SK-N-SH treated with all-trans-retinoic acid at 6 μM for 48 hours (cell line): ENCODE results near the gene RELL1.

Experiments
- ATAC-seq: fragments of 200-7000 bp; cut with Tn5 transposase; 3 replicates; pipeline ENCODE4 v1.9.1; 2020; ENCODE audit warnings: mild to moderate bottlenecking, moderate library complexity
- ARNTL ChIP-seq: fragments of 450-650 bp; formaldehyde crosslinking; IDR thresholded peaks from 2 replicates; pipeline ENCODE4 v1.5.0; 2020; ENCODE audit warnings: low read depth, mild to moderate bottlenecking, moderate library complexity, borderline replicate concordance
- BACH2 ChIP-seq: fragments of 250-450 bp; sonication (Bioruptor Pico); IDR thresholded peaks from 2 replicates; pipeline ENCODE4 v1.9.0; 2021; ENCODE audit warnings: mild to moderate bottlenecking, borderline replicate concordance
- CSDC2 ChIP-seq: fragments of 250-450 bp; sonication (Bioruptor Pico); IDR thresholded peaks from 2 replicates; pipeline ENCODE4 v1.5.0; 2020; ENCODE audit warnings: mild to moderate bottlenecking, moderate library complexity
- ESRRG ChIP-seq: fragments of 250-450 bp; sonication (Bioruptor Pico); IDR thresholded peaks from 2 replicates; pipeline ENCODE4 v1.6.1; 2021; ENCODE audit warnings: mild to moderate bottlenecking
- GLIS3 ChIP-seq: fragments of 250-450 bp; sonication (Bioruptor Pico); IDR thresholded peaks from 2 replicates; pipeline ENCODE4 v1.5.0; 2020; ENCODE audit warnings: mild to moderate bottlenecking, moderate library complexity
- ISL1 ChIP-seq: fragments of 250-450 bp; sonication (Bioruptor Pico); IDR thresholded peaks from 2 replicates; pipeline ENCODE4 v2.1.2; 2022; ENCODE audit warnings: mild to moderate bottlenecking, moderate library complexity
- OSR1 ChIP-seq: fragments of 250-450 bp; sonication (Bioruptor Pico); IDR thresholded peaks from 2 replicates; pipeline ENCODE4 v1.8.0; 2022; ENCODE audit warnings: moderate library complexity, mild to moderate bottlenecking, inconsistent platforms
- RARB ChIP-seq: fragments of 250-450 bp; sonication (Bioruptor Pico); IDR thresholded peaks from 2 replicates; pipeline ENCODE4 v1.8.0; 2021; ENCODE audit warnings: mild to moderate bottlenecking, moderate library complexity
- SNAI2 ChIP-seq: fragments of 250-450 bp; sonication (Bioruptor Pico); IDR thresholded peaks from 2 replicates; pipeline ENCODE4 v1.5.0; 2020; ENCODE audit warnings: mild to moderate bottlenecking, moderate library complexity
- TOX ChIP-seq: fragments of 250-450 bp; sonication (Bioruptor Pico); IDR thresholded peaks from 2 replicates; pipeline ENCODE4 v1.8.0; 2021; ENCODE audit warnings: mild to moderate bottlenecking, moderate library complexity, borderline replicate concordance
- ZC3H10 ChIP-seq: fragments of 250-450 bp; sonication (Bioruptor Pico); IDR thresholded peaks from 2 replicates; pipeline ENCODE4 v1.5.1; 2021; ENCODE audit warnings: mild to moderate bottlenecking, moderate library complexity
- ZFP3 ChIP-seq: fragments of 250-450 bp; sonication (Bioruptor Pico); IDR thresholded peaks from 2 replicates; pipeline ENCODE4 v1.5.0; 2020; ENCODE audit warnings: mild to moderate bottlenecking, moderate library complexity
- ZFP30 ChIP-seq: fragments of 450-650 bp; formaldehyde crosslinking; IDR thresholded peaks from 2 replicates; pipeline ENCODE4 v1.5.0; 2022; ENCODE audit warnings: mild to moderate bottlenecking, moderate library complexity
- ZNF565 ChIP-seq: fragments of 450-650 bp; formaldehyde crosslinking; conservative IDR thresholded peaks from 2 replicates; pipeline ENCODE4 v1.5.0; 2020; ENCODE audit warnings: low read depth, mild to moderate bottlenecking, moderate library complexity
- ZNF8 ChIP-seq: fragments of 450-650 bp; formaldehyde crosslinking; IDR thresholded peaks from 2 replicates; pipeline ENCODE4 v1.5.0; 2020; ENCODE audit warnings: mild to moderate bottlenecking, moderate library complexity
- TF ChIP-seq, protein P1 (sequence below): fragments of 250-450 bp; sonication (Bioruptor Pico); IDR thresholded peaks from 2 replicates; pipeline ENCODE4 v1.8.0; 2021; ENCODE audit warnings: low read depth, mild to moderate bottlenecking, moderate library complexity, borderline replicate concordance
- TF ChIP-seq, protein P2 (sequence below): fragments of 250-450 bp; sonication (Bioruptor Pico); IDR thresholded peaks from 2 replicates; pipeline ENCODE4 v1.8.0; 2020; ENCODE audit warnings: mild to moderate bottlenecking, moderate library complexity, borderline replicate concordance
- TF ChIP-seq, protein P3 (sequence below): fragments of 250-450 bp; sonication (Bioruptor Pico); IDR thresholded peaks from 2 replicates; pipeline ENCODE4 v1.5.1; 2021; ENCODE audit warnings: mild to moderate bottlenecking, moderate library complexity
- TF ChIP-seq, protein P4 (sequence below): fragments of 250-450 bp; sonication (Bioruptor Pico); IDR thresholded peaks from 2 replicates; pipeline ENCODE4 v1.5.0; 2020; ENCODE audit warnings: mild to moderate bottlenecking, moderate library complexity
- TF ChIP-seq, protein P5 (sequence below): fragments of 250-450 bp; sonication (Bioruptor Pico); IDR thresholded peaks from 2 replicates; pipeline ENCODE4 v1.5.1; 2020; ENCODE audit warnings: low read depth, mild to moderate bottlenecking, moderate library complexity

RELL1 gene

DNA sequence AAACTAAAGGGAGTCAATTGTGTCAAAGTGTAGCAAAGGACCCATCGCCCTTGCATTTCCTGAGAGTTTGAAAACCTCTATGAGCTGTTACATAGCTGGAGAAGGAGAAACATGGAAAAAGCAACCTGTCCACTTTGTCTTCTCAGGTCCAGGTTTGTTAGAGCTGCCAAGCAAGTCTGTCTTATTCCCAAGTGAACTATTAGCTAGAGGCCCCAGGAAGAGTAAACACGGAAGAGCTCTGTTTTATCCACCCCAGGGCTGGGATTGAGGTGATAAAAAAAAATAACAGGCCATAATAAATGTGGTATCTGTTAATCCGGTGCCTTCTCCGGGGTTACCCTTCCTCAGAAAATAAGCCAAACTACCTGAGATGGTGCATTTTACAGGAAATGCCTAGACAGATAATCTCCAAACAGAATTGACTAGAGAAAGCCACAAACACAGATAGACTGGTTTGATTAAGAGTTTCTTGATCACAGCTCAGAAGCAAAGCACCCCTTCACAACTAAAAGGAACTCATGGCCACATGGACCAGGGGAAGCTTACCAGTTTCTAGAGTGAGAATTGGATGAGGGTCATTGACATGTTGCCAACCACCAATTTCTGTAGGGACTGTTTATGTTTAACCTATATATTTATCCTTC, 35.9 kb upstream of the RELL1 start:
- no peak for ATAC-seq

DNA sequence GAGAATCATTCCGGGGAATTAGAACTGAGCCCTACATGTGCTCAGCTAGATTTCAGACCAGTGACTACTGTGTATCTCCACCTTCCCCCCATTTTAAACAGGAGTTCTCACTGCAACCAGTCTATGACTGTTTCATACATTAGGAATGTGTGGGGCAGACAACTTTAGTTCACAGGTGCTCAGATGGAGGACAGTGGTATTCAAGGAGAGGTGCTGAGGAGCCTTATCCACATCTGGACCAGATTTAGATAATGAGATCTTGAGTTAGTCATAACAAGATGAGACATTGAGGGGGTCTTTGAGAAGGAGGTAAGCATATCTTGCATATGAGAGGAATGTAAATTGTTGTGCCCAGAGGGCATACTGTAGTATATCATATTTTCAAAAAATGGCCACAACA, 32.8 kb upstream of the RELL1 start:
- no peak for TF ChIP-seq ARNTL (CRISPR knock-in tag)
- TF ChIP-seq SNAI2 (CRISPR knock-in tag): no peak
- no peak for TF ChIP-seq CSDC2
- no peak for ATAC-seq

More for the DNA sequence above, 35.9 kb upstream of the RELL1 start:
- TF ChIP-seq ISL1 (CRISPR knock-in tag) (no peak), TOX (no peak), ZFP30 (no peak), ZNF8 (CRISPR knock-in tag) (no peak), GLIS3 (CRISPR knock-in tag) (no peak), BACH2 (no peak), ZFP3 (no peak), ZNF565 (CRISPR knock-in tag) (no peak), RARB (CRISPR knock-in tag) (no peak)
- TF ChIP-seq, protein P1, sequence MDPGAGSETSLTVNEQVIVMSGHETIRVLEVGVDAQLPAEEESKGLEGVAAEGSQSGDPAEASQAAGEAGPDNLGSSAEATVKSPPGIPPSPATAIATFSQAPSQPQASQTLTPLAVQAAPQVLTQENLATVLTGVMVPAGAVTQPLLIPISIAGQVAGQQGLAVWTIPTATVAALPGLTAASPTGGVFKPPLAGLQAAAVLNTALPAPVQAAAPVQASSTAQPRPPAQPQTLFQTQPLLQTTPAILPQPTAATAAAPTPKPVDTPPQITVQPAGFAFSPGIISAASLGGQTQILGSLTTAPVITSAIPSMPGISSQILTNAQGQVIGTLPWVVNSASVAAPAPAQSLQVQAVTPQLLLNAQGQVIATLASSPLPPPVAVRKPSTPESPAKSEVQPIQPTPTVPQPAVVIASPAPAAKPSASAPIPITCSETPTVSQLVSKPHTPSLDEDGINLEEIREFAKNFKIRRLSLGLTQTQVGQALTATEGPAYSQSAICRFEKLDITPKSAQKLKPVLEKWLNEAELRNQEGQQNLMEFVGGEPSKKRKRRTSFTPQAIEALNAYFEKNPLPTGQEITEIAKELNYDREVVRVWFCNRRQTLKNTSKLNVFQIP (CRISPR knock-in tag): no peak
- TF ChIP-seq, protein P2, sequence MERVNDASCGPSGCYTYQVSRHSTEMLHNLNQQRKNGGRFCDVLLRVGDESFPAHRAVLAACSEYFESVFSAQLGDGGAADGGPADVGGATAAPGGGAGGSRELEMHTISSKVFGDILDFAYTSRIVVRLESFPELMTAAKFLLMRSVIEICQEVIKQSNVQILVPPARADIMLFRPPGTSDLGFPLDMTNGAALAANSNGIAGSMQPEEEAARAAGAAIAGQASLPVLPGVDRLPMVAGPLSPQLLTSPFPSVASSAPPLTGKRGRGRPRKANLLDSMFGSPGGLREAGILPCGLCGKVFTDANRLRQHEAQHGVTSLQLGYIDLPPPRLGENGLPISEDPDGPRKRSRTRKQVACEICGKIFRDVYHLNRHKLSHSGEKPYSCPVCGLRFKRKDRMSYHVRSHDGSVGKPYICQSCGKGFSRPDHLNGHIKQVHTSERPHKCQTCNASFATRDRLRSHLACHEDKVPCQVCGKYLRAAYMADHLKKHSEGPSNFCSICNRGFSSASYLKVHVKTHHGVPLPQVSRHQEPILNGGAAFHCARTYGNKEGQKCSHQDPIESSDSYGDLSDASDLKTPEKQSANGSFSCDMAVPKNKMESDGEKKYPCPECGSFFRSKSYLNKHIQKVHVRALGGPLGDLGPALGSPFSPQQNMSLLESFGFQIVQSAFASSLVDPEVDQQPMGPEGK (CRISPR knock-in tag): no peak
- TF ChIP-seq, protein P3, sequence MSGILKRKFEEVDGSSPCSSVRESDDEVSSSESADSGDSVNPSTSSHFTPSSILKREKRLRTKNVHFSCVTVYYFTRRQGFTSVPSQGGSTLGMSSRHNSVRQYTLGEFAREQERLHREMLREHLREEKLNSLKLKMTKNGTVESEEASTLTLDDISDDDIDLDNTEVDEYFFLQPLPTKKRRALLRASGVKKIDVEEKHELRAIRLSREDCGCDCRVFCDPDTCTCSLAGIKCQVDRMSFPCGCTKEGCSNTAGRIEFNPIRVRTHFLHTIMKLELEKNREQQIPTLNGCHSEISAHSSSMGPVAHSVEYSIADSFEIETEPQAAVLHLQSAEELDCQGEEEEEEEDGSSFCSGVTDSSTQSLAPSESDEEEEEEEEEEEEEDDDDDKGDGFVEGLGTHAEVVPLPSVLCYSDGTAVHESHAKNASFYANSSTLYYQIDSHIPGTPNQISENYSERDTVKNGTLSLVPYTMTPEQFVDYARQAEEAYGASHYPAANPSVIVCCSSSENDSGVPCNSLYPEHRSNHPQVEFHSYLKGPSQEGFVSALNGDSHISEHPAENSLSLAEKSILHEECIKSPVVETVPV (CRISPR knock-in tag): no peak

DNA sequence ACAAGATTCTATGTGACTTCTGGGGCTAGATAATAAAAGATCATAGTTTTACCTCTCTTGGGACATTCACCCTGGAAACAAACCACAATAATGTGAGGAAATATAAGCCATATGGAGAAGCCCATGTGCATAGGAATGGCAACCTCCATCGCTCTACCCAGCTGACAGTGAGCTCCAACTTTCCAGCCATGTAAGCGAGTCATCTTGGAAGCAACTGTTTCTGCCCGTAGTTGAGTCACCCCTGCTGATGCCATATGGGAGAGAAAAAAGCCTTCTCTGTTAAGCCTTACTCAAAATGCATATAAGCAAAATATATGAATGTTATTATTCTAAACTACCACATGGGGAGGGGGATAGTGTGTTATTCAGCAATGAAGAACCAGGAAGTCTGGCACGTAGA, 31.4 kb upstream of the RELL1 start:
- TF ChIP-seq OSR1 (CRISPR knock-in tag): no peak
- TF ChIP-seq ESRRG (CRISPR knock-in tag): no peak
- no peak for TF ChIP-seq ZNF8 (CRISPR knock-in tag)
- no peak for TF ChIP-seq ZFP30
- TF ChIP-seq, protein P4, sequence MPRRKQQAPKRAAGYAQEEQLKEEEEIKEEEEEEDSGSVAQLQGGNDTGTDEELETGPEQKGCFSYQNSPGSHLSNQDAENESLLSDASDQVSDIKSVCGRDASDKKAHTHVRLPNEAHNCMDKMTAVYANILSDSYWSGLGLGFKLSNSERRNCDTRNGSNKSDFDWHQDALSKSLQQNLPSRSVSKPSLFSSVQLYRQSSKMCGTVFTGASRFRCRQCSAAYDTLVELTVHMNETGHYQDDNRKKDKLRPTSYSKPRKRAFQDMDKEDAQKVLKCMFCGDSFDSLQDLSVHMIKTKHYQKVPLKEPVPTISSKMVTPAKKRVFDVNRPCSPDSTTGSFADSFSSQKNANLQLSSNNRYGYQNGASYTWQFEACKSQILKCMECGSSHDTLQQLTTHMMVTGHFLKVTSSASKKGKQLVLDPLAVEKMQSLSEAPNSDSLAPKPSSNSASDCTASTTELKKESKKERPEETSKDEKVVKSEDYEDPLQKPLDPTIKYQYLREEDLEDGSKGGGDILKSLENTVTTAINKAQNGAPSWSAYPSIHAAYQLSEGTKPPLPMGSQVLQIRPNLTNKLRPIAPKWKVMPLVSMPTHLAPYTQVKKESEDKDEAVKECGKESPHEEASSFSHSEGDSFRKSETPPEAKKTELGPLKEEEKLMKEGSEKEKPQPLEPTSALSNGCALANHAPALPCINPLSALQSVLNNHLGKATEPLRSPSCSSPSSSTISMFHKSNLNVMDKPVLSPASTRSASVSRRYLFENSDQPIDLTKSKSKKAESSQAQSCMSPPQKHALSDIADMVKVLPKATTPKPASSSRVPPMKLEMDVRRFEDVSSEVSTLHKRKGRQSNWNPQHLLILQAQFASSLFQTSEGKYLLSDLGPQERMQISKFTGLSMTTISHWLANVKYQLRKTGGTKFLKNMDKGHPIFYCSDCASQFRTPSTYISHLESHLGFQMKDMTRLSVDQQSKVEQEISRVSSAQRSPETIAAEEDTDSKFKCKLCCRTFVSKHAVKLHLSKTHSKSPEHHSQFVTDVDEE (CRISPR knock-in tag): no peak
- TF ChIP-seq, protein P3 (CRISPR knock-in tag): no peak
- TF ChIP-seq, protein P5, sequence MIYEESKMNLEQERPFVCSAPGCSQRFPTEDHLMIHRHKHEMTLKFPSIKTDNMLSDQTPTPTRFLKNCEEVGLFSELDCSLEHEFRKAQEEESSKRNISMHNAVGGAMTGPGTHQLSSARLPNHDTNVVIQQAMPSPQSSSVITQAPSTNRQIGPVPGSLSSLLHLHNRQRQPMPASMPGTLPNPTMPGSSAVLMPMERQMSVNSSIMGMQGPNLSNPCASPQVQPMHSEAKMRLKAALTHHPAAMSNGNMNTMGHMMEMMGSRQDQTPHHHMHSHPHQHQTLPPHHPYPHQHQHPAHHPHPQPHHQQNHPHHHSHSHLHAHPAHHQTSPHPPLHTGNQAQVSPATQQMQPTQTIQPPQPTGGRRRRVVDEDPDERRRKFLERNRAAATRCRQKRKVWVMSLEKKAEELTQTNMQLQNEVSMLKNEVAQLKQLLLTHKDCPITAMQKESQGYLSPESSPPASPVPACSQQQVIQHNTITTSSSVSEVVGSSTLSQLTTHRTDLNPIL (CRISPR knock-in tag): no peak
- TF ChIP-seq SNAI2 (CRISPR knock-in tag): no peak
- TF ChIP-seq TOX: no peak
- no peak for TF ChIP-seq ISL1 (CRISPR knock-in tag)
- TF ChIP-seq BACH2: no peak
- no peak for TF ChIP-seq ZC3H10 (CRISPR knock-in tag)
- ATAC-seq: peak; percentile 54; the same call in 2 of the 3 replicates
